ENCODE results near the gene KLK12. TPM values are rescaled to one million over a fixed set of nuclear protein-coding genes. Genes with fewer than 3 reads are reported as not detected.

Gene KLK12
- total RNA-seq = not detected in 2 replicates

GRCh38 chr19:51034704-51035103 is at the start of gene KLK12:
KLK12 (minus strand) TSS chr19:51035002; CDS start chr19:51034621, 381 bp downstream.
- no peak for TF ChIP-seq CTCF (conservative IDR thresholded peaks at IDR 0.05; ENCODE audit: low read depth, low read length)
- no peak for DNase-seq (ENCODE audit: low read depth)
- H3K4me3 ChIP-seq (ENCODE audit: low read depth, low read length) = no peak within 1 kb of the TSS

DNA sequence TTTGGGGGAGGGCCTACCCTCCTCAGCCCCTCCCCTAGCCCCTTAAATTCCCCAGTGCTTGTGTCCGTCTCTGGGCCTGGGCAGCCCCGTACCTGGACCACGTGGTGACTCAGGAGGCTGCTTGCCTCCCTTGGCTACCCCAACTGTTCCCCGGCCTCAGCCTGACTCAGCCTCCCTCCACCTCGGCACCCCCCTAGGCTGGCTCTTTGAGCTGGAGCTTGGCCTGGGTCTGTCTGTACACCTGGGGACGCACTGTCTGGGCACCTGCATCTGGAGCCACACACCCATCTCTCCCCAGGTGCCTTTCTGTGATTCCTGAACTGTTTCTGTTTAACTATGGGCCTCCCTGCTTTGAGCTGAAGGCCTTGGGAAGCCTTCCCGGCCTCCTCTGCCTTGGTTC is 49.7 kb upstream of the KLK12 start:
- no peak overlapping the region for H3K4me3 ChIP-seq (ENCODE audit: low read depth, low read length)
- no peak for DNase-seq (ENCODE audit: low read depth)
- TF ChIP-seq CTCF (conservative IDR thresholded peaks at IDR 0.05; ENCODE audit: low read depth, low read length) = no peak

DNA sequence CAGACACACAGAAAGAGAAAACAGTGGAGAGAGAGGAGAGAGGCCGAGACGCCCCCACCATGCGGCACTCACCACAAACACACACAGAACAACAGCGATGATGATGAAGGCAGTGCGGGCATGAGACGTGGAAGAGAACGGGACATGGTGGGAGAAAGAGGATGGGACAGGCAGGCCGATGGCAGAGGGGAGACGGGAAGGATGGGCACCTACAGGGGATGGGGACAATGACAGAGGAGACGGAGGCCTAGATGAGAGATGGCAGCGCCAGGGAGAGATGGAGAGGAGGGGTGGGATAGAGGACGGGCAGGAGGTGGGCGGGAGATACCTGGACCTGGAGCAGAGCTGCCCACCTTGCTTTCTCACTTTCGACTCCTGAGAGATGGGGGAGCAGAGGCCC is 49.0 kb upstream of the KLK12 start:
- no peak for TF ChIP-seq CTCF (conservative IDR thresholded peaks at IDR 0.05; ENCODE audit: low read depth, low read length)
- no peak for DNase-seq (ENCODE audit: low read depth)
- no peak overlapping the region for H3K4me3 ChIP-seq (ENCODE audit: low read depth, low read length)

DNA sequence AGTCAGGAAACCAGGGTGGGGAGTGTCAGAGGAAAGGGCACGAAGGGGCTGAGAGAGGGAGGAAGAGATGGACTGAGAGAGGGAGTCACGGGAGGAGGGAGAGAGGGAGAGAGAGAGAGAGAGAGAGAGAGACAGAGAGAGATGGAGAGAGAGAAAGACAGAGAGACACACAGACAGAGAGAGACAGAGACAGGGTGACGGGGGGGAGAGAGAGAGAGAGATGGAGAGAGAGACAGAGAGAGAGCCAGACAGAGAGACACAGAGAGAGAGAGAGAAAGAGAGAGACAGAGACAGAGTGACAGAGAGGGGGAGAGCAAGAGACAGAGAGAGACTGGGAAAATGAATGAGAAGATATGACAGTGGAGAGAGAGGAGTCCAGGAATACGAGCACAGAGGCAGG is 48.4 kb upstream of the KLK12 start:
- H3K4me3 ChIP-seq (ENCODE audit: low read depth, low read length) = no peak overlapping the region

GRCh38 chr19:51082611-51083010 is 47.8 kb upstream of the KLK12 start, which contains the start of gene KLK14:
KLK14 (minus strand) TSS chr19:51082887; CDS start chr19:51082614, 273 bp downstream.
- TF ChIP-seq CTCF (conservative IDR thresholded peaks at IDR 0.05; ENCODE audit: low read depth, low read length) = no peak
- no peak within 1 kb of the TSS for H3K4me3 ChIP-seq (ENCODE audit: low read depth, low read length)
- DNase-seq (ENCODE audit: low read depth) = no peak

More for the DNA sequence above, 48.4 kb upstream of the KLK12 start:
- no peak for DNase-seq (ENCODE audit: low read depth)
- no peak for TF ChIP-seq CTCF (conservative IDR thresholded peaks at IDR 0.05; ENCODE audit: low read depth, low read length)

DNA sequence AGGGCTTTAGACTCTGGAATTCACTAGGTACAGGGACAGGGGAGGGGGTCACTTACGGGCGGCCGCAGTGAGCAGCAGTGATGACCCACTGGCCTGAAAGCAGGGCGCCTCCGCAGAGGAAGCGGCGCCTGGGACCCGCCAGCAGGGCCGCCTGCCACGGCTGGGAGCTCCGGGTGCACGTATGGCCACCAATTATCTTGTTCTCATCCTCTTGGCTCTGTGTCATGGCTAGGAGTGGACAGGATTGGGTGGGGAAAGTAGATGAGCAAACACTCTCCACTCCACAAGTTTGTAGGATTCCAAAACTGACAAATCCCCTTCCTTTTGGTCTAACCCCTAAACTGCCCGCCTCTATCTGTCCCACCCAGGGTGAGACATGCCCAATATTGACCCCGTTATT is 46.7 kb upstream of the KLK12 start:
- H3K4me3 ChIP-seq (ENCODE audit: low read depth, low read length) = no peak overlapping the region
- no peak for TF ChIP-seq CTCF (conservative IDR thresholded peaks at IDR 0.05; ENCODE audit: low read depth, low read length)
- DNase-seq (ENCODE audit: low read depth) = no peak

DNA sequence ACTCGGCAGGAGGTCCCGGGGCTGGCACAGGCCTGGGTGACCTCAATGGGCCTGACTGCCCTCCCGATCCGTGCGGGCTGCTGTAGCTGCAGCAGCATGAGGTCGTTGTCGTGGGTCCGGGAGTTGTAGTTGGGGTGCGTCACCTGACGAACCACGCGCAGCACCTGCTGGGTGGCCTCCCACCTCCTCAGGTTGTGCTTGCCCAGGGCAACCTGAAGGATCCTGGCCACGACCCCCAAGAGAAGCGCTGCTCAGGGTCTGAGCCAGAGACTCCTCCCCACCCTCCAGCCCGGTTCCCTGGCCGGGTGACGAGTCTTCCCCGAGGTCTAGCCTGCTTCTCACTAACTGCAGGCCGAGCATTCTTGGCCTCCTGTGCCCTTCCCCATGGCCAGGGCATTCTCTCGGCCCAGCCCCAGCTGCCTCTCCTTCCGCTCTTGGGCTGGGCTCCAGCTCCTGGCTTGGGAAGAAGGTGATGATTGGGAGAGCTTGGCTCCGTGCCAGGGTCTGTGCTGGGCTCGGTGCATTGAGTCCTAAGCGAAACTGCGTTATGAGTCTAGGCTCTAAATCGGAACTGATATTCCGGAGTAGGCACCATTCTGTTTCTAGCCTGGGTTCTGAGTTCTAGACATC is 44.8 kb upstream of the KLK12 start:
- TF ChIP-seq CTCF (conservative IDR thresholded peaks at IDR 0.05; ENCODE audit: low read depth, low read length) = no peak
- no peak overlapping the region for H3K4me3 ChIP-seq (ENCODE audit: low read depth, low read length)
- DNase-seq (ENCODE audit: low read depth) = no peak

Data from epithelial cell of proximal tubule (primary cell).